ENCODE measurements around the gene FGF14.

The FGF14 gene

GRCh38 chr13:102240110-102240509 lies 161.7 kb downstream of the FGF14 start:
- no peak overlapping the region for H3K27ac ChIP-seq
- TF ChIP-seq, protein P1, sequence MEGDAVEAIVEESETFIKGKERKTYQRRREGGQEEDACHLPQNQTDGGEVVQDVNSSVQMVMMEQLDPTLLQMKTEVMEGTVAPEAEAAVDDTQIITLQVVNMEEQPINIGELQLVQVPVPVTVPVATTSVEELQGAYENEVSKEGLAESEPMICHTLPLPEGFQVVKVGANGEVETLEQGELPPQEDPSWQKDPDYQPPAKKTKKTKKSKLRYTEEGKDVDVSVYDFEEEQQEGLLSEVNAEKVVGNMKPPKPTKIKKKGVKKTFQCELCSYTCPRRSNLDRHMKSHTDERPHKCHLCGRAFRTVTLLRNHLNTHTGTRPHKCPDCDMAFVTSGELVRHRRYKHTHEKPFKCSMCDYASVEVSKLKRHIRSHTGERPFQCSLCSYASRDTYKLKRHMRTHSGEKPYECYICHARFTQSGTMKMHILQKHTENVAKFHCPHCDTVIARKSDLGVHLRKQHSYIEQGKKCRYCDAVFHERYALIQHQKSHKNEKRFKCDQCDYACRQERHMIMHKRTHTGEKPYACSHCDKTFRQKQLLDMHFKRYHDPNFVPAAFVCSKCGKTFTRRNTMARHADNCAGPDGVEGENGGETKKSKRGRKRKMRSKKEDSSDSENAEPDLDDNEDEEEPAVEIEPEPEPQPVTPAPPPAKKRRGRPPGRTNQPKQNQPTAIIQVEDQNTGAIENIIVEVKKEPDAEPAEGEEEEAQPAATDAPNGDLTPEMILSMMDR (conservative IDR thresholded peaks at IDR 0.05), result no peak
- TF ChIP-seq ZFX (IDR thresholded peaks at IDR 0.05), result no peak

- peak overlapping the region; percentile 56 for H3K27ac ChIP-seq
Observed at GRCh38 chr13:102237230-102237629, 164.6 kb downstream of the FGF14 start.

DNA sequence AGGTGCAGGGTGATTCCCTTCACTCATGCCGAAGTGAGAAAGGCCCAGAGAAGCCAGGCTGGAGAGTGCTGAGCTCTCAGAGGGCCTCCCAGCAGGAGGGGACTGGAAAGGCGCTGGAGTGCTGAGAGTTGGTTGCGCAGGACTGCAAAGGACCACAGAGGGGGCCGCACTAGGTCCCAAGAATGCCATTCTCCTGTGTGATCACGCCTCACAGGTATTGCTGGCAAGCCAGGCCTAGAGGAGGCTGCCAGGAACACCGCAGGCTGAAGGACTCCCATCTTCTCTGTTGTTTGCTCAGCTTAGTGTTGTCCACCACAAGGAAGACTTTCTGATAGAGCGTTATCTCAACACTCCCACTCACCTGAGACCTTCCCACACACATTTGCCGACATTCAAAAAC lies 165.0 kb downstream of the FGF14 start:
- TF ChIP-seq, protein P1 (conservative IDR thresholded peaks at IDR 0.05), result no peak
- no peak for TF ChIP-seq ZFX (IDR thresholded peaks at IDR 0.05)
- H3K27ac ChIP-seq, result peak overlapping the region; percentile 56

More at GRCh38 chr13:102237230-102237629, 164.6 kb downstream of the FGF14 start:
- TF ChIP-seq, protein P1 (conservative IDR thresholded peaks at IDR 0.05), result no peak
- TF ChIP-seq ZFX (IDR thresholded peaks at IDR 0.05), result no peak

GRCh38 chr13:102236341-102236740 lies 165.5 kb downstream of the FGF14 start:
- peak overlapping the region; percentile 56 for H3K27ac ChIP-seq
- TF ChIP-seq, protein P1 (conservative IDR thresholded peaks at IDR 0.05), result no peak
- TF ChIP-seq ZFX (IDR thresholded peaks at IDR 0.05), result no peak

GRCh38 chr13:102235689-102236088 lies 166.2 kb downstream of the FGF14 start:
- no peak for TF ChIP-seq ZFX (IDR thresholded peaks at IDR 0.05)
- TF ChIP-seq, protein P1 (conservative IDR thresholded peaks at IDR 0.05), result no peak

DNA sequence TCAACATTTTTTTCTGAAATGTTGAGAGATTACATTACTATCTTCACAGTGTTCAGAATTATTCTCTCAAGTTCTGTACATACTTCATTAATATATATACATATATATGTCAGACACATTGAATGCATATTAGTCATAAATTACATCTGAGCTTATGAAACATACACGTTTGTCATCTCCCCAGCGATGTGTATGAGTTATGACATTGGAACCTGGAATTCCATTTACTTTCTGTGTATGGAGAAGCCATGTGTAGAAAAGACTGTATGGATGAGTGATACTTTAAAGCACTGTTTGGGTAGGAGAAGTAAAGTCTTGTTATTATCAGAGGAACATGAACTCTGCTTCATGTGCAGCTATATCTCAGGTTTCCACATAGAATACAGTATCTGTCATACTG lies 167.2 kb downstream of the FGF14 start:
- no peak for TF ChIP-seq ZFX (IDR thresholded peaks at IDR 0.05)
- TF ChIP-seq, protein P1 (conservative IDR thresholded peaks at IDR 0.05), result no peak
- no peak overlapping the region for H3K27ac ChIP-seq

More at GRCh38 chr13:102235689-102236088, 166.2 kb downstream of the FGF14 start:
- peak overlapping the region; percentile 56; the same call in 1 of the 2 replicates for H3K27ac ChIP-seq

GRCh38 chr13:102233566-102234208 lies 168.2 kb downstream of the FGF14 start:
- TF ChIP-seq, protein P1 (conservative IDR thresholded peaks at IDR 0.05), result no peak
- no peak for TF ChIP-seq ZFX (IDR thresholded peaks at IDR 0.05)
- peak overlapping the region; percentile 38; the same call in 1 of the 2 replicates for H3K27ac ChIP-seq

Measured in C4-2B (cell line).